Stimulated activated CD4-positive, alpha-beta T cell treated with anti-CD3 and anti-CD28 coated beads, Interleukin-2, amount 100 ng/mL, for 4 hours (primary cell): ENCODE measurements around the gene SH3YL1.
A peak's percentile ranks its signal among the peaks of the same experiment; 100 is the strongest.

Experiments
- DNase-seq: peaks from one replicate; pipeline ENCODE4 v3.0.0-alpha.2; 2020; ENCODE audit warnings: low read depth

The SH3YL1 gene, protein sequence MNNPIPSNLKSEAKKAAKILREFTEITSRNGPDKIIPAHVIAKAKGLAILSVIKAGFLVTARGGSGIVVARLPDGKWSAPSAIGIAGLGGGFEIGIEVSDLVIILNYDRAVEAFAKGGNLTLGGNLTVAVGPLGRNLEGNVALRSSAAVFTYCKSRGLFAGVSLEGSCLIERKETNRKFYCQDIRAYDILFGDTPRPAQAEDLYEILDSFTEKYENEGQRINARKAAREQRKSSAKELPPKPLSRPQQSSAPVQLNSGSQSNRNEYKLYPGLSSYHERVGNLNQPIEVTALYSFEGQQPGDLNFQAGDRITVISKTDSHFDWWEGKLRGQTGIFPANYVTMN

DNA sequence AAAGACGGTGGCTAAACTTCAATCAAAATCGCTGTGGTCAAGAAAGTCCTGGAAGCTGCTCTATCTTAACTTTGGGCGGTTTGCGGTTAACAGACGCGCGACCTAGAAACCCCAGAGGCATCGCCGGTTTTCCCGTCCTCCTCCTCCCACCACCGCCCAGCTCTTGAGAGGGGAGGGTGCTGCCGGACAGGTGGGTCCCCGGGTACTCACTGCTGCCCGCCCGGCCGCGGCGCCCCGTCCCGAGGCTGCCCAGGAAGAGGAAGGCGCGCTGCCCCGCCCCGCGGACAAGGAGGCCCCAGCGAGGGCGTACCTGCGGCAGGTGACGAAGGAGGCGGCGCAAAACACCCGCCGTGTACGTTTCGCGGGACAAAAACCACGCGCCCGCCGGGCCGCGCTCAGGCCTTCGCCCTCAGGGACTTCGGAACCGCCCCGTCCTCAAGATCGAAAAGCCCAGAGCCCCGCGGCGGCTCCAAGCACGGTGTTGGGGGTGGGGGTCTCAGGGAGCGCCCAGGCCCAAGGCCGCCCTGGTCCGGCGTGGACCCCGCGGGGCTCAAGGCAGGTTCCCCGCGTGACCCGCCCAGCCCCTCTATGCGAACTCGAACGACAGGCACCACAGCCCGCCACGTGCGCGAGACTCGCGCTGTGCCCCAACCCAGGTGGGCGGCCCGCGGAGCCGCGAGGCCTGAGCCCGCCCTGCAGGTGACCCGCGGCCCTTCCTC is at the start of gene SH3YL1:
Gene SH3YL1 (minus strand): TSS at position 259 of the 719 bp plus-strand sequence. CDS start 48 bp downstream, at position 211.
- peak; percentile 43 for DNase-seq

DNA sequence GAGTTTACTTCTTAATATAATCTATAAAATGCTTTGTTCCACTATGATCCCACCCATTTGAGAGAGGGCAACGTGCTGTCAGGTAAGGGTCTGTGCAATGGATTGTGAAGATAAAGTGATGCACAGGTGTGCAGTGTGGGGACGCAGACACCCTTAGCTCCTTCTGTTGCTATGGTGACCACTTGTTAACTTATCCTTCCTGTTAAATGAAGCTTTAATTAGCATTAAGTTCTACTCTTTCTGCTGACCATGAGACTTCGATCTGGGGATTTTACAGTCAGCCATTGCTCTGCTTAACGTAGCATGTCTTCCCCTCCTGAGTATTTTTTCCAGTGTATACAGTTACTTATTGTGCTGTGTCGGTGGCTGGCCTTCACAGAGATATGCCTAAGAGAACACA is 47.2 kb upstream of the SH3YL1 start:
- no peak for DNase-seq

DNA sequence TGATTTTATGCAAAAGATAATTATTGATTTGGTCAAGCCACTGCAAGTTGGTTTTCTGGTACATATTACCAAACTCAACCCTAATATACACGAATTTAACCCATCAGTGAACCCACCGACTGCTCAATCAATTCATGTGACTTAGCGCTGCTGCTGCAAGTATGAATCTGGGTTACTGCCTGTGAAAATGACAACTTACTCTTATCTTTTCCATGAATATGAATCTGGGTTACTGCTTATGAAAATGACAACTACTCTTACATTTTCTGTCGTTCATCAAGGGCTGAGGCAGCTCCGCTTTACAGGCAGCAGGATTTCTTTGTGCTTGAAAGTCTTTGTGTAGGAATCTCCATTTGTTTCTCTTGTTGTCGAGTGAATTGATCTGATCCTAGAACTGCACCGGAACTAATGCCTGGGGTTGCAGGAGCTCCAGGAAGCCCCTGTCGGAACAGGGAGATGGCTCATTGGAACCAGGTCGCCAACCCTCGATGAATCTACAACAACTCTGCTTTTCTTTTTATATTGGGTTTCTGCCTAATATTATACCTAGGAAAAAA is 46.2 kb upstream of the SH3YL1 start:
- no peak for DNase-seq

DNA sequence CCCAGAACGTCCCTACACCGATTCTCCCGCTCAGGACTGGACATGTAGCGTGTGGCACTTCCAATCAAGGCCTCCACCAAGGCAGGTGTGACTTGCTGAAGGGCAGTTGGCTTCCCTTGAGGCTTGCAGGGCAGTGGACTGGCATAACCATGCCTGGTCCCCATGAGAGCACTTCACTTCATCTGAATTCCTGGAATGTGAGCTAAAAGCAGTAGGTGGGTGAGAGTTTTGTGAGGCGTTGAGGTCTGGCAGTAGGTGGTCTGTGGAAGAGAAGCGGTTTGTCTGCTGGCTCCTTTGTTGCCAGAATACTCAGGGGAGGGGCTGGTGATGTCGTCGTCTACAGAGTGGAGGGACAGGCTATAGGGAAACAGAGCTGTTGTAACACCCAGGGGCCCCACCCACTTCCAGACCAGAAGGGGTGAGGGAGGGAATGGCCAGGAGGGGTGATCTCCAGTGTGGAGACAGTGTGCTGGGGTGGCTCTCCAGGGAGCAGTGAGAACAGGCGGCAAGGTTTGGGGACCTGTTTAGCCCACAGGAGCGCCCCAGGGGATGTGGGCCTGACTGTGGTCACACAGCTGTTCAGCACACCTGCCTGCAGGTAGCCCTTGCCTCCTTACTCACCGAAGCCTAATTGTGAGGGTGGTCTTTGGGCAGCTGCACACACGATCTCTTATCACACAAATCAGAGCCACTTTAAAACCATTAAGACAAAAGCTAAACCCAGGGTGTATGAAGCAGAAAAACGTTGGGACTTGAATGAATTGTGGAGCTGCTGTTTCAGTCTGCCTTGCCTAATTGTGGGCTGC is 45.5 kb upstream of the SH3YL1 start:
- DNase-seq = no peak

DNA sequence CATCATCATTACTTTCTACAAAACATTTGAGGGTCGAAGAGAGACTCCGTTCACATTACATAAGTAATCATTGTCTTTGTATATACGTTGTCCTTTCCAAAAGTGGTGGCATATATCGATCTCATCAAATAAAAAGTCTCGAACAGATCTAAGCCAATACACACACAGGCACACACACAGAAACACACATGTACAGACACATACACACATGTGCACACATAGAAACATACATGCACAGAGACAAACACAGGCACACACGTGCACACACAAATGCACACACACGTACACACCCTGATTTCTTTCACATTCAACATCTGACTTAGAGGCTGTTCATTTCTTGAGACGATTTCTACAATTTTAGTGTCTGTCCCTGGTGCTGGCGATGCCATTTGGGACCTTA is 41.5 kb upstream of the SH3YL1 start:
- DNase-seq = no peak

DNA sequence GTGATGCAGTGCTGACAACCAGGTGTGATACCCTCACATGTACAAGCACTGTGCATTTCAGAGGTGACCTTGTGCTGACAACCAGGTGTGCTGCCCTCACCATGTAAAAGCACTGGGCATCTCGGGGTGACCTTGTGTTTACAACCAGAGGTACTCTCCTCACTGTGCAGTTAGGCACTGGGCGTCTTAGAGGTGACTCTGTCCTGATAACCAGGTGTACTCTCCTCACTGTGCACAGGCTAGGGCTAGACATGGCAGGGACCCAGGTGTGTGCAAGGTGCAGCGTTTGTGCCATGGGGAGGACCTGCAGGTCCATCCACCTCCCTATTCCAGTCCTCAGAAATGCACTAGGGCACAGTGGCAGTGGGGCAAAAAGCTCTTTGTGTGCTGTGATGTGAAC is 32.5 kb upstream of the SH3YL1 start:
- no peak for DNase-seq

DNA sequence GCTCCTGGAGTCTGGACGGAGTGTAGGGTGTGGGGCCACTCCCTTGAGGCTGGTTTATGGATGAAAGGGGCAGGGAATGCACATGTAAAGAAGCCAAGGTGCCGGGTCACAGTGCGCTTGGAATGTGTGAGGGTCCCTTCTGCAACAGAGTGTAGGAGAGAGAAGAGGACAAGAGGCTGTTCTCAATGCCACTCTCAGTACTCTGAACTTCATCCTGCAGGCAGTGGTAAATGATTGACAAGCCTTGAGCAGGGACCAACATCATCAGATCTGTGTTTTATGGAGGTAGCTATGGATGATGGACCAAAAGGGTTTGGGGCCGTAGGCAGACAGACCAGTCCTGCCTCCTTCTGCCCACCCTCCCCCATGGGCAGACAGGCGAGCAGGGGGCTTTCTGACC is 31.3 kb upstream of the SH3YL1 start:
- no peak for DNase-seq

DNA sequence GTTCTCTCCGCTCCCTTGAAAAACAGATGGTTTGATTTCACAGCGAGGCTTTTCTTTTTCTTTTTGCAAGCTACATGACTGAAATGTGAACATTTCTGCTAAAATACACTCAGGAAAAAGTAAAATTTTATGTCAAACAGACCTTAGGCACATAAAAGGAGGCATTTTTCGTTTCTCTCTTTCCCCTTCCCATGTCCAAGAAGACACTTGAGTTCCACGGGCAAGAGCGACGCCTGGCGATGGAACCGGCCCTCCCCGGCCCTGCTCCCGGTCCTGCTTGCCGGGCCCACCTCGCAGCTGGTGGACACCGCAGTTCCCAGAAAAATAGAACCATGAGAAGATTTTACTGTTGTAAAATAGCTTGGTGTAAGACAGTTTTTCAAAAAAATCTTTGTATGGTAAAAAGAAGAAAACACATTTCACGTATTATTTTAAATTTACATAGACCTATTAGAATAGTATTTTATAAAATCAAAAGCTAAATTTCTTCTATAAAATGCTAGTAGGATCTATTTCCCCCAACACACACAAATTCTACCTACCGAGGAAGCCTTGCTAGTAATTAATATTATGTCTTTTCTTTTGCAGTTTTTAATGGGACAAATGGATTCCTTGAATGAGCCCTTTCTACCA is 26.4 kb upstream of the SH3YL1 start:
- peak; percentile 31 for DNase-seq

DNA sequence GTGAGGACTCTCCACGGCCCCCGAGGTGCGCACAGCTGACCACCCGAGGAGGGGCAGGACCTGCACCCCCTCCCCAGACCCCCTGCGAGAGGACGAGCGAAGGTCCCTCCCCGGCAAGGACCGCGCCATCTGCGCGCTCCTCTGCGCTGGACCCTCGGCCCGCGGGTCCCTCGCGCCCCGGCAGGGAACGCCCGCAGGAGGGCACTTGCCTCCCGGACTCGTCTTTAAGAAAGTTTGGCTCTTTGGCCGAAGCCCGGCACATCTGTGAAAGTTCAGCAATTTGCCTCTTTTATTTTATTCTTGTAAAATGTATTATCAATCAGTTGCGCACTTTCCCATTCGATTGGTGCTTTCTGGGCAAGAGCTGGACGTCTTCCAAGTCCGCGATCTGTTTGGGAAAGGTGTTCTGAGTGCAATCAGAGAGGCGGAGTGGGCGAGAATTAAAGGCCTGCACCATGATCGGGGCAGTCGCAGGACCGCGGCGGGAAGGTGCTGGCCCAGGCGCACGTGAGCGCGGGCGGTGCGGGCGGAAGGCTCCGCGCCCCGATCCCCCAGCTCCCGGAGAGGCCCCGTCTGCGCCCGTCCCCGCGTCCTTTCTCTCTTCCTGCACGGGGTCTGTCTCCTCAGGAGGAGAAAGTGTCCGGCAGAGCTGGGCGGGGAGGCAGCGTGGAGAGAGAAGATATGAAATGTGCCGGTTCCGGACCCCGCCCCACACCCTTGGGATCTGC is 25.7 kb upstream of the SH3YL1 start:
- no peak for DNase-seq

DNA sequence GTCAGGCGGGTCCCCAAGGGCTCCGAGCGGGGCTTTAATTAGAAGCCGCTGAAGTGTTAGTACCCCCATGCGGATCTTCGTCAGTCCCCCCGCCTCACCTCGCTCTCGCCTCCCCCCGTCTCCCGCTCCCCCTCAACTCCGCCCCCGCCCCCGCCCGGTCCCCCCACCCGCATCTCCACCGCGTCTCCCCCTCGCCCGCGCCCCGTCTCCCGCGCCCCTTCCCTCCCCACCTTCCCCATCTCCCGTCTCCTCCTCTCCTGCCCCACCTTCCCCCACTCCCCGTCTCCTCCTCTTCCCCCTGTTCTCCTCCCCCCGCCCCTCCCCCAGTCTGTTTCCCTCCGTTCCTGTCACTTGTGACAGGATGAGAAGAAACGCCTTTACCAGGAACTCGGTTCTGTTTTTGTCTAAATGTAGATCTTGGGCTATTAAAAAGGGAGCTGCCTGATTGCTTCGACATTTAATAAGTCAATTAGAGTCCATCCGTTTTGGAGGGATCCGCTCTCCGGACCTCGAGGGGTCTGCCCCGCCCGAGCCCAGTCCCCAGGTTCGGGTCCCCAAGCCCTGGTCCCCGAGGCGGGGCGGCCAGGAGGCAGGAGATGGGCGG is 25.0 kb upstream of the SH3YL1 start:
- no peak for DNase-seq

DNA sequence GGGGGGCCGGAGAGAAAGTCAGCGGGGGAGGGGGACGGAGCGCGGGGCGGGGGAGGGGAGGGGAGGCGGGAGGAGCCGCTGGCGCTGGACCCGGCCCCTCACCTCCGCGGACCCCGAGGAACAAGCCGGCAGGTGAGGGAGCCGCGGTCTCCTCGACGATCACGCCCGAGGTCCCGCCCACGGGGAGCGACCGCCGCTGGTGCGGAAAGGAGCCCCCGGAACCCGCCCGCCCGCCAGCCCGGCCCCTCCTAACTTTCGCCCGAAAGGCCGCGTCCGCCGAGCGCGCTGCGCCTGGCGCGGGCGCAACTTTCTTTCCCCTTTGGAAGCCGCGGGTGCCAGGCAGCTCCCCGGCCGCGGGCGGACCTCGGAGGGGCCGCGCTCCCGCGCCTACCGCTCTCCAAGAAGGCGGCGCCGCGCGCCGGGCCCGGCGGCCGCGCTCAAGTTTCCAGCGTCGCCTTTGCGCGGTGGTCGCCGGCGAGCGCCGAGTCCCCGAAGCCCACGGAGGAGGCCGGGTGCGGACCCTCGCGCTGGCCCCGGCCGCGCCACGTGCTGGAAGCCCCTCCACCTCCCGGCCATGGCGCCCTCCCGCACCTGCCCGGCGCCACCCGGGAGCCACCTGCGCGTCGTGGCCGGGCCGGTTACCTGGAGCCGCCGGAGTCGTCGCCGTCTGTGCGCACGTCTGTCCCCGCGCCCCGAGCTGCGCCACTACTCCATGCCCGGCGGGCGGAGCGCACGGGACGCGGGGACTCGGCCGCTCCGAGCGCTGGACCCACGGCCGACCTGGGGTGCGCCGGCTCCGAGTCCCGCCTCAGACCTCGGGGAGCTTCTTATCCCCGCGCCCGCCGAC is 24.3 kb upstream of the SH3YL1 start, which contains the start of gene ALKAL2:
Gene ALKAL2 (minus strand): TSS at position 181 of the 847 bp plus-strand sequence. CDS start 256 bp downstream, outside the sequence.
- no peak for DNase-seq

DNA sequence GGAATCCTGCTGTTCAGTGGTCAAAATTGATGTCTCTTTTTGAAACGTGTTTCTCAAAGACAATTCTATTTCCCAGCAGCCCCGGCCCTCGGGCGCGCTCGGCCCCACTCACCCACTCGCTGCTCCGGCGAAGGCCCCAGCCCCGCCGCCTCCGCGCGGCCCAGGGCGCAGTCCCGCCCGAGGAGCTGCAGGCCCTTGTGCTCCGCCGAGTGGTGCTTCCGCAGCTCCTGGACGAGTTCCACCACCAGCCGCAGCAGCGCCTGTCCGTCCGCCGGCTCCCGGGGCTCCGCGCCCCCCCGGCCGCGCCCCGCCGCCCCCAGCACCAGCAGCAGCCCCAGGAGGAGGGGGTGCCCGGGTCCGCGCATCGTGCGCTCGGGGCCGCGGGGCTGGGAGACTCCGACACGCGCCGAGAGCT is 23.6 kb upstream of the SH3YL1 start:
- no peak for DNase-seq

DNA sequence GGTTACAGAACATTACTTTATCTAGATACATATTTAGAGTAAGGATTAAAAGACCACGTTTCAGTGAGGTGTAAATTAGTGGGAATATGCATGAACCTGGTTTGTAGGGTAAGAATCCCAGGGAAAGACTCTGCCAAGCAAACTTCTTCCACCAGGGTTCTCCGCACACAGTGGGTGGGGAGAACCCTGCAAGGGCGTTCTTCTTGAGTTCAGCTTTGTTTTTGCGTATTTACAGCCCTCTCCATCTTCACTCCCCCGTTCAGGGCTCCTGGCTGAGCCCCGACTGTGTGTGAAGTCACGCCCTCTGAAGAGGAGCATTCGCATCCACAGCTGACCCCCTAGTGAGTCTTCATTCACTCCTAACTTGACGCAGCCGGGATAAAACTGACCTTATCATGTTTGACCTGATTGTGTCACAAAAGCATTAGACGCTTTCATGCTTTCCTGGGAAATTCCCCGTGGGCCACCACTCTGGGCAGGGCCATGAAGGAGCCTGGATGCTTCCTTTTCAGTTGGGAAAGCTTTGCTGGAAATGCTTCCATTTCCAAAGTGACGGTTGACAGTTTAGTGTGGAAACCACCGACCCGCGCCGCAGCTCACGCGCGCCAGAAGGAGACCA is 23.1 kb upstream of the SH3YL1 start:
- DNase-seq = no peak

DNA sequence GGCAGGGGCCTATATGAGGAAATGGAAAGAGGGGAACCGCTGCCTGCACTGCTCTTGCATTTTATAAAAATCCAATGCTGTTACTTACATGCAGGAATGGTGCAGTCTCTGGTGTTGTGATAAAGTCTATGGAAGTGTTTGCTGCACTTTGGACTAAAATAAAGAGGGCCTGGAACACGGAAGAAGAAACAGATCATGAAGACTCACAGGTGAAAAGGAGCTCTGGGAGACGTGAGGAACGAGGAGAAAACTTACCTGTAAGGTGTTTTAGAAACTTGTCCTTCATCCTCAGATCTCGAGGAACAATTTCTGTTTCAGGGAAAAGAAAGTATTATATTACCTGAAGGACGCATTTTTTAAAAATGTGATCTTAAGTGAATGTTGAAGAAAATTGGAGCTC is 22.2 kb upstream of the SH3YL1 start:
- no peak for DNase-seq

DNA sequence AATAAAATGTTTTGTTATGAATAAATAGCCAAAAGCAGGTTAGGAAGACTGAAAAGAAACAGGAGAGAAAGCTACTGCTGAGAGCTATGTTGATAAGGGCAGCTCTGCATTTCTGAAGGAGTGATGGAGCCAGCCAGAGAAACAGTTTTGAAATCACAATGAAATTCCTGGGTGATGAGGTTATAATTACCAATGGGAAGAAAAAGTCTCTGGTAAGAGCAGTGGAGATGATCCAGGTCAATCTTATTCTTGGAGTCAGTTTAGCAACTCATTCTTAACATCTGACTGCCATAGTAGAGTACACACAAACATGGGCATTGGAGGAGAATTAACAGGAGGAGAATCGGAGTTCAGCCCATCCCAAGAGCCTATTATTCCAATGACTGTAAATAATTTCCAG is 21.7 kb upstream of the SH3YL1 start:
- DNase-seq = no peak

DNA sequence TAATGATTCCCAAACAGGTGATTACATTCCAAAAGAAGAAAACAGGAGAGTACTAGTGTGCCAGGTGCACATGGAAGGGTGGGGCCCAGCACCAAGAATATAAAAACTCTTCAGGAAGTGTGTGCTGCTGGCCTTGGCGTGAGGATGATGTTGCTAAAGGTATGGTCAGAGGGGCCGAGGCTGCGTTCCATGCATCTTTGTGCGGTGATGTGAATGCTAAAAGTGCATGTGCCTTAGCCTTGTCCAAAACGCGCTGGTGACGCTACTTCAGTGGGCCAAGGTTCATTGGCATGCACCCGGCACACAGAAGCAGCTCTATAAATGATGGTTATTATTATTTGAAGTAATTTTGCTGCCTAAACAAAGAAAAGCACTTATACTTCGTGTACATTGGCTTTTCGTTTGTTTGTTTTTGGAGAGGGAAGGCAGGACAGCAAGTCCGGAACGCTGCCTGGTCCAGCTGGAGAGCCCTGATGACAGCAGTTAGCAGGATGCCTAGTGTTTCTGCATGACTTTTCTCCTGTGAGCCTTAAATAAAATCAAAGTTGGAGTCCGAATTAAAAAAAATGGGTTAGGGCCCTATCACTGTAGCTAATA is 21.2 kb upstream of the SH3YL1 start:
- no peak for DNase-seq

DNA sequence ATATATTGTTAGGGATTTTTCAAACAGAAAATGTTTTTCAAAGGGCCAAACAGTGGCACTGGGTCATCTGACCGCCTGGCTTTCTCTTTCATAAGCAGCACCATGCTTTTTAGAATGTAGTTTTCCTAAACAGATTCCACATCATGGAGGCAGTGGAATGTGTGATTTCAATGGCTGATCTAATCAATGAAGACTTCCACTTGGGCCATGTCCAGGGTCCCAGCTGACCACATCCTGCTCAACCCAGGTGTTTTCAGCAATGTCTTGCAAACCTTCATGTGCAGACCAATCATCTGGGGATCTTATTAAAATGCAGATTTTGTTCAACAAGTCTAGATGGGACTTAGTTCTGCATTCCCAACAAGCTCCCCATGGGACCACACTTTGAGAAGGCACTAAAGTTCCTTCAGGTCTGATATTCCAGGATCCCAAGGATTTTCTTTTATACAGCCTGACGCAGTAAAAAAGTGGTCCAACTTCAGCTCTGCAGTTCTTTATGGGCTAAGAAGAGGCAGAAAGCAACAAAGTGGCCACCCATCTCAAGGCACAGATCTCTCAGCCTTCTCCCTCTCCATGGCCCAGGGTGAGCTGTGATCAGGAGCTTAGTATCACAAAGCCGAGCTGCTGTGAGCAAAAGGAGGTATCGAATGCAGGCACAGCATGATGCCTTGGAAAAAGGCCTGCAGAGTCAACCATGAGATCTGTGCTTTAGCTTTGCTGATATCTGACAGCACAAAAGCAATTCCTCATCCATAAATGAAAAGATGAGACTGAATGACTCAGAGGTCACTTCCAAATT is 20.4 kb upstream of the SH3YL1 start:
- DNase-seq = no peak
